Stimulated activated CD4-positive, alpha-beta T cell treated with anti-CD3 and anti-CD28 coated beads, Interleukin-2, amount 100 ng/mL, for 4 hours (primary cell): Measurements from ENCODE around the gene GNG4.
A peak's percentile ranks its signal among the peaks of the same experiment; 100 is the strongest.
"Not testable (repeated sequence)": the region's sequence is repeated elsewhere in the genome, so short reads cannot be mapped to it uniquely, and the experiment has no call there.

Experiments
- DNase-seq: peaks from one replicate; pipeline ENCODE4 v3.0.0-alpha.2; 2020; ENCODE audit warnings: low read depth

GNG4 gene

DNA sequence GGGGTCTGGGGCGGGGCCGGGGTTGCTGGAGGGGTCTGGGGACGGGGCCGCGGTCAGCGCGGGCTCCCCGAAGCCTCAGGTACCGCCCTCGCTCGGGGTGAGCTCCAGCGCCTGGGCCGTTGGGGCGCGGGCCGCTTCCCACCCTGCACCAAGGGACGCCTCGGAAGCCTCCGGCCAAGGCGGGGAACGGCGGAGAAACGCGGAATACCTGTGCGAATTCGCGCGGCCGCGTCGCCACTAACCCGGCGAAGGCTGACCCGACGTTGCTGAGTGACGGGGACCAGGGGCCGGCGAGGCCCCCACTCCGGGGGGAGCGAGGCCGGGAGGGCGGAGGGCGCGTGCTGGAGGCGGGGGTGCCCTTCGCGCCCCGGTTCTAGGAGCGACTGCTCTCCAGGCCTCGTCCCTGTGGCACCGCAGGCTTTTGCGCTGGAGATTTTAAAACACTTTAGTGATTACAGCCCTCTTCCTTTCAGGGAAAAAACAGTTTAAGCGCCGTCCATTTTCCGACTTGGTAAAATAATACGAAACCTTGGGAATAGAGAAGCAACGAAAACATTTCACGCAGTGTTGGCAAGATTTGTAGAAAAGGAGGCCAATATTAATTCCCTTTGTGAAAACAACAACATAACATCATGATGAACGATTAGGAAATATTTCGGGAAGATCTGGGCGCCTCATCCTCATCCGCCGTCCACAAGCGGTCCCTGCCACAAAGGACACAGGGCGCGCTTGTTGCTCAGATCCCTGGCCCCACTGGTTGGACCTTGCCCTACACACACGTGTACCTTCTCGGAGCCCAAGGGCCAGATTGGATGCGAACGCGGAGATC, 971 bp upstream of the GNG4 start:
- DNase-seq, result no peak

DNA sequence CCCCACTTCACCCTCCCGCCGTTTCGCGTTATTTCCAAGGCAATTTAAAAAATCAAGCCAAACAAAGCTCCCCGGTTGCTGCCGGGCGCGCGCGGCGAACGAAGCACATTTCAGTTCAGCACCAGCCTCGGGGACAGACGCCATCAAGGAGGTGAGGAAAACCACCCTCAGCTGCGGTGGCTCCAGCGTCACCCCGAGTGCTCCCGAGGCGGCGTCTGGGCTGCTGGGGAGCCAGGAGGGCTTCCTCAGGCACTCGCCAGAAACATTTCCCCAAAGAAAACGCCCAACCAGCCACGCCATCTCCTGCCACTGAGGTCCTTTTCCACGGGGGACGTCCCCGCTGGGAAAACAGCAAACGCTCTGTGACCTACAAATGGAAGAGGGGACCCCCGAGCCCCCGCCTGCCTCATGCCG, 623 bp downstream of the GNG4 start:
- DNase-seq, result peak; percentile 26

DNA sequence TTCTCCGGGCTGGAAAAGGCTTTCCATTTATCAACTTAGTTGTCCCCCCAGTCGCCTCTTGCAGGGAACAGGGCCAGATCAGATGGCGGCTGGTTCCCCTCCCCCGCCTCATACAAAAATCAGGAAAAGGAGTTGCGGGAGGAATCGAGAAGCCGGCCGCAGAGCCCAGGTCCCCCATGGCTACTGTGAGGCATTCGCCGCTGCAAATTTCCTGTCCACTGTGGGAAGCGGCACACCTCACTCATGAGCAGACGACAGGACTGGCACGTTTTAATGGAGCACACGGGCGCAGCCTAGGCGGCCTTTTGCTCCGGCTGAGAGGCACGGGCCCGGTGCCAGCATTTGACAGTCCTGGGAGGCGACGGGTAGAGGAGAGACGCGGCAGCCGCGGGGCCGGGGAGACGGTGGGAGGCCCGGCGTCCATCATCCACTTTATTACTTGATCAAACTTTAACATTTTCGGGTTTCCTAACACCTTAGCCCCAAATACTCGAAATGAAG, 1.1 kb downstream of the GNG4 start:
- no peak for DNase-seq

DNA sequence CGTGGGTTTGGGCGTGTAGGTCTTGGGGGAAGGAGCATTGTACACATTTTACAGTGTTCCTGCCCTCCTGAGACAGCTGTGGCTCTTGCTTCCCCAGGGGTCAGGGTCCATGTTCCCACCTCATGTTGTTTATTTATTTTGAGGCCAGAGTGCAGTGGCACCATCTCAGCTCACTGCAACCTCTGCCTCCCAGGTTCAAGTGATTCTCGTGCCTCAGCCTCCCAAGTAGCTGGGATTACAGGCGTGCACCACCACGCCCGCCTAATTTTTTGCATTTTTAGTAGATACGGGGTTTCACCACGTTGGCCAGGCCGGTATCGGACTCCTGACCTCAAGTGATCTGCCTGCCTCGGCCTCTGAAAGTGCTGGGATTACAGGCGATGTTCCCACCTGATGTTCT, 2.0 kb downstream of the GNG4 start:
- not testable (repeated sequence) for DNase-seq

DNA sequence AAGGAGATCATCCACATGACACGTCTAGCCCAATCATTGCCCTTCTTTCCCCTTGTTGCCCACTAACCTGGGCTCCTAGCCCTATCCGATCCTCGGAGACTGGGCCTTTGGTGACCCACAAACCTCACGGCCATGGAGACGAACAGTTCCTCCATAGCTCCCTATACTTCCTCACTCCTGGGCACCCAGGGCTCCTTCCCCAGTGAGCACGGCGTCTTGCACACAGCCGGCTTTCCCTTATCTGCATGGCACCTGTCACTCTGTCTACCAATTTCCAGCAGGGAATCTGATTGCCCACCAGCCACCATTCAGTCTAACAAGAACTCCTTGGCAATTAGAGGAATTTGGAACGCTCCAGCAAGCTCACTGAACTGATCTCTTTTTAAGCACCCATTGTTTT, 3.1 kb downstream of the GNG4 start:
- no peak for DNase-seq

DNA sequence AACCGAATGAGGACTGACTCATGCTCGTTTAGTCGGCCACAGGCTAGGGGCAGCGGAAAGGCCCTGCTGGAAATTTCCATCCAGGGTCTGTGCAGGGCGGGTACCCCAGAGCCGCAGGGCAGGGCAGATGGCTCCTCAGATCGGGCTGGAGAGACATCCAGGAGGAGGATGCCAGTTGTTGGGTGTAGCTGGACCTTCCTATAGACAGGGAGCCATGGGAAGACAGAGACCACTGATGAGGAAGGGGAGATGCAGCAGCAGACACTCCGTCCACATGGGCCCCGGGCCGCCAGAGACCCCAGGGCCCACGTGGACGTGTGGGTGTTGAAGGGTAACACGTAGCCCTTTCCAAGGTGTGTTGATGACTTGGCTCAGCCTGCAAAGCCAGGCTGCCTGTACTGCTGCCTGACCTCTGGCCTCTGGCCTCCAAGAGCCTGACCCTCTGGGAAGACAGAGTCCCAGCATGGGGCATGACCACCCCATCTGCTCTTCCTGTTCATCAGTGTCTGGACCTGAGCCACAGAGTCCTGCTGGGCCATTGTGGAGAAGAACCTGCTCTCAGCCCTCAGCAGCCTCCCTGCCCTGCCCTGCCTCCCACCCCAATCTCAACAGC, 4.8 kb downstream of the GNG4 start:
- no peak for DNase-seq

DNA sequence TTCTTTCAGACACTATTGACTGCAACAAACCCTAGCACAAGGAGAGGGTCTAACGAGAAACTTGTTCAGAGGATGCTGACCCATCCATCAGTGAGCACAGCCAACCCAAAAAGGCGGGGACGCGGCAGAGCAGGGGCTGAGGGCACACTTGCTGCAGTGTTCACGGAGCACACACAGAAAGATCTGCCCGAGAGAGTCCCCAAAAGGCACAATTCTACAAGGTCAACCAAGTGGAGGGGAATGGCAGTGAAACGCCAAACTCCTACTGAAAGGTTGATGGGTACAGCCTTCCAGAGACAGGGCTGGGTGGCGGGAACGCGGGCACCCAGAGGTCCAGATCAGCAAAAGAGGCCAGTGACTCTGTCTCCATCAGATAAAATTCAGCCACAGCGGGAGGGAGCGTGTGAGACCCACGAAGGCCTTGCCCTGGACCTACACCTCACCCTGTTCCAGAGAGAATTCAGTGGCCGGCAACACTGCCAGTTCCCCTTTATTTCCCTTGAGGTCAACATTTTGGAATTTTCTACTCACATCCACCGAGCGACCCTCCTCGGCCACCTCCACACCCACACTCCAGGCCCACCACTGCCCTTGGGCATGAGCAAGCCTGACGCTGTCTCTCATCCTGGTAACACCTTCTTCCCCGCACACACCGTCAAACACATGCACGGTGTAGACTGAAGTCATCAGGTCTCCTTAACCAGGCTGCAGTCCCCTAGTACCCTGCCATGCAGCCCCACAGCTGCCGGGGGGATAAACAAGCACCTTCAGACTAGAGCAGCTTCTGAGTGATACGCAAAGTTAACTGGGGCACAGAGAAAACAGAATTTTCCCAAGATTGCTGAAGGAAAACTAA, 5.5 kb downstream of the GNG4 start:
- DNase-seq, result no peak

DNA sequence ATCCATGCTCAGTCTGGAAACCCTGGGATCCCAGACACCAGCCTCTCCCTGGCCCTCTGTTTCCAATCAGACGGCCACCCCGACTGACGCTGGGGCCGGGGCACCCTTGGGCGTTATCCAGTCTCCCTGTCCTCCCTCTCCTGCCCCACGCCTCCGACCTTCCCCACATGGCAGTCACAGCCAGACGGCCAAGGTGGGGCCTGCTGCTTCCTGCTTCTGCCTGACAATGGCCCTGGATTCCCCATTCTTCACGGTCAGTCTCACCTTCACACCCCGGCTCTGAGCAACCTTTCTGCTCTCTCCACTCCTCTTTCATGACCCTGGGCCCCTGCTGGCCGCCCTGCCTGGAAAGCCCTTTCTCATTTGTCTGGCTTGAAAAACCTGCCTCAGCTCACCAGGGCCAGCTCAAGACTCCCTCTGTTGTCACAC, 6.6 kb downstream of the GNG4 start:
- DNase-seq, result no peak

DNA sequence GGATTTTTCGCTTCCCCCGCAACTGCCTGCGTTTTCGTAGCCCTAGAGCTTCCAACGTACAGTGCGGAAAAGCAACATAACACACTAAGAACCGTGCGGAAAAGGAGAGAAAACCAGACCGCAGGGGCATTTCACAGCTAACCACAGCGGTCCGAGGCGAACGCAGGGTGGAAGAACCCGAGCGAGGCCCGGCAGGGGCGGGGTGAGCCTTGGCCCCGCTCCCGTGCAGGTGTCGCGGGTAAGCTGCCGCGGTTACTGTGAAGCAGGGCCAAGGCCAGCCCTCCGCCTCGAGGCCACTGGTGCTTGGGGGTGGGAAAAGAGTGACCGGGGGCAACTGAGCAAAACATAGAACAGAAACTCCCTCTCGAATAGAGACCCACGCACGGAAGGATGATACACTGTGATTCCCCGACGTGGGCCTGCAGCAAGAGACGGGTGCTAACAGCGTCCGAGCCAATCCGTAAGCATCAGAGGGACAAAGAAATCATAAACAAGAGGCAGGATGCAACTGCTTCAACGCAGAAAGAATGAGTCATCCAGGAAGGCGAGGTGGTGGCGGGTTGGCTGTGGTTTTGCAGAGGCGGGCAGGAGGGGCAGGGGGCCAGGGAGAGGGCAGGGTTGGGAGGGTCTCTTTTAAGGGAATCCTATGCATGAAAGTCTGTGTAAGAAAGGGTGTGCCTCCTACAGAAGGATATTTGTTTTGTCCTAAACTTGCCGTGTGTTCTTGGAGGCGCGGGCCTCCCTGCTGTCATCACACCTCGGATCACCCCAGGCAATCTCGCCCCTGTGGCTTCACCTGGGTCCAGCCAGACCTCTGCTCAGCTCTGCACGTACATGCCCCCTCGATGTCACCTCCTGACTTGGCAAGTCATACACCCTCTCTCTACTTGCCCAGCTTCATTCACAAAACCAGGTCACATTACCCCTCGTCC, 7.3 kb downstream of the GNG4 start:
- peak; percentile 45 for DNase-seq

DNA sequence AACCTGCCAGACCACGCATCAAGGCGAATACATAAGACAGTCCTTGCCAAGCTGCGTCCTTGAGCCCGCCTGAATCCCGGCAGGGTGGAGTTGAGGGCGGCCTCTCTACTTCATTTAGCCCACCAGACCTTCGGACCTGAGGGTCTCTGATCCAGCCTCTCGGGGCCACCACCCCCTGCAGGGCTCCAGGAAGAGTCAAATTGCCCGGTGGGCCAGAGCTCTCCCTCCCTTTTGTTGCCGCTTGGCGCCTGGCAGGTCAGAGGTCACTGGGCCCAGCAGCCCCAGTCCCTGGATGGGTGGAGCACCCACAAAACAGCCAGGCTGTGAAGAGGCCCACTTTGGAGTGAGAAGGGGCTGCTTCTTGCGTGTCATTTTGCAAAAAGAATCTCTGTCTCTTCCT, 9.0 kb downstream of the GNG4 start:
- DNase-seq, result no peak

DNA sequence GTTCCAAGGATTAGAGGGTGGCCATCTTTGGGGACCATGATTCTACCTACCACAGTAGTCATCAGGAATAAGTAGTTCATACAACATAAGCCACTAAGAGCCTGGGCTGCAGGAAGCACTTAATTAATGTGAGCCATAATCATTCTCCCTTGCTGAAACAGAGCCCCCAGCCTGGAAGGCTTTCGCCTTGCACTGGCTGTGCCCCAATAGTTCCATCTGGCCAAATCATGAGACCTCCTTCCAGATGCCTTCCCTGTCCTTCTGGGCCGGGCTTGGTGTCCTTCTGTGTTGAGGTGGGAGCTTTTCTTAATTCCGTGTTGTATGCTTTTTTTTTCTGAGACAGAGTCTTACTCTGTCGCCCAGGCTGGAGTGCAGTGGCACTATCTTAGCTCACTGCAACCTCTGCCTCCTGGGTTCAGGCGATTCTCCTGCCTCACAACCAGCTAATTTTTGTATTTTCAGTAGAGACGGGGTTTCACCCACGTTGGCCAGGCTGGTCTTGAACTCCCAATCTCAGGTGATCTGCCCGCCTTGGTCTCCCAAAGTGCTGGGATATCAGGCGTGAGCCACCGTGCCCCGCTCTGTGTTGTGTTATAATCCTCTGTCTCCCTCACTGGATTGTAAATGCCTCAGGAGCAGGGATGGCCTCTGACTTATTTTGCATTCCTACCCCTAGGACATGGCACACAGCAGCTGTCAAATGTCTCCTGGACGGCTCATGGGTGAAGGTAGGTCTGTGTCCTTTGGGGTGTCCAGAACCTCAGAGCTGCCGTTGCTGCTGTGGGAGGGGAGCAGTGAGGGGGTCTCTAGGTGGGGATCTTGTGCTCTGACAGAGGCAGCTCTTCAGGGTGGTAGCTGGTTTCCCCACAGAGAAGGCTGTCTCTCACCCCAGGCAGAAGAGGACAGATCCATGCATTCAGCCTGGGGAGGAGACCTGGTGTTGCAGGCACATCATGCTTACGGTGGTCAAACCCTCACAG, 10.1 kb downstream of the GNG4 start:
- DNase-seq, result no peak

DNA sequence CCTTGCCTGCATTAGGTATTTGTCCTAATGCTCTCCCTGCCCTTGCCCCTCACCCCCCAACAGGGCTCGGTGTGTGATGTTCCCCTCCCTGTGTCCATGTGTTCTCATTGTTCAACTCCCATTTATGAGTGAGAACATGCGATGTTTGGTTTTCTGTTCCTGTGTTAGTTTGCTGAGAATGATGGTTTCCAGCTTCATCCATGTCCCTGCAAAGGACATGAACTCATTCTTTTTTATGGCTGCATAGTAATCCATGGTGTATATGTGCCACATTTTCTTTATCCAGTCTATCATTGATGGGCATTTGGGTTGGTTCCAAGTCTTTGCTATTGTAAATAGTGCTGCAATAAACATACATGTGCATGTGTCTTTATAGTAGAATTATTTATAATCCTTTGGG, 11.0 kb downstream of the GNG4 start:
- not testable (repeated sequence) for DNase-seq

DNA sequence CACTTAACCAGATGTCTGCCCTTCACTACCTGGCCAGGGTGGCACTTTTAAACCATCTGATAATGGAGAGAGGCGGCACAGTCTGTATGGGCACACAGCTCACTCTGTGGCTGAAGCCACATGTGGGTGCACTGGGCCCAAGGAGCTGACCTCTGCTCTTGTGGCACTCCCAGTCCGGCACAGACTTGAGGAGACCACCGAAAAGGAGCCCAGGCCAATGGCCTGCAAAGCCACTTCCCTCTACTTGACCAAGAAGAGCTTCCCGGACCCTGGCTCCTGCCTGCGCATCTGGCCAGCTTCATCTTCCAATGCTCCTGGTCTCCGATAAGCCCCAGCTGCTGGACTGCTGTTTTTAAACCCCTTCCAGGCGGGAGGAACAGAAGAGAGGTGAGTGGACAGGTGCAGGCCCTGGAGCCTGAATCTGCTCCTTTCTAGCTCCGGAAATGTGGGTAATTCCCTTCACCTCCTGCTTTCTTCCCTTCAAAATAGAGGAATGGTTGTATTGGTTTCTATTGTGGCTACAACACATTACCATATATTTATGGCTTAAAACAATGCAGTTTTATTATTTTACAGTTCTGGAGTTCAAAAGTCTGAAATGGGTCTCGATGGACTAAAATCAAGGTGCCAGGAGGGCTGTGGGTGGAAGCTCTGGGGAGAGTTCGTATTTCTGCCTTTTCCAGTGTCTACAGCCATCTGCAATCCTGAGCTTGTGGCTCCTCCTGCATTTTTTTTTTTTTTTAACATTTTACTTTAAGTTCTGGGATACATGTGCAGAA, 11.6 kb downstream of the GNG4 start:
- no peak for DNase-seq

DNA sequence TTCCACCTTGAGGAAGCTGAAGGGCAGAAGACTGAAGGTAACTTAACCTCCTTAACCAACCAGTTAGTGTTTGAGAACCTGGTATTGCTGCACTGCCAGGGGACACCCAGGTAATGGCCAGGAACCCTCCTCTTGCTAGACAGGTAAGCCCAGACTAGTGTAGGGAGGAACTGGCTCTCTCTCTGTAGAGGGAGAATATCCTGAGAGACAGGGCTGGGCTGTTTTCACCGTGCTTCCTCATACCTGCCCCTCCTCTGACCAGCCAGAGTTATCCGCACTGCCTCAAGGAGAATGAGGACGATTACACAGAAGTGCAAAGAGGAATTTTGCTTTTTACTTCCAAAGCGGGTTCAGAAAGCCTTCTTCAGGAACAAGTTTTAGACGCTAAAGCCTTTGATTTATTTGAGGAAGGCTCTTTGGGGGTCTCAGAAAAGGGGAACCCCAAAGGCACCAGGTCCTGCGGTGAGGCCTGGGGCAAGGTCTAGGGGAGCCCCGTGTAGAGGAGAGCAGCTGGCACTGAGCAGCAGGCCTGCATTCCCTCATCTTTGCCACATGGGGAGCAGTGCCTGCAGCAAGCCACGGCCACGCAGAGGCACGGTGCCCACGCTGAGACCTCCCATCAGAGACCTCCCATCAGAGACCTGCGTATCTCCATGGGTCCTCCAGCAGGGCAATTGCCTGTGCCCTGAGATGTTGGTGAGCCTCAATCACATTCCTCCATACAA, 13.5 kb downstream of the GNG4 start:
- DNase-seq, result no peak

DNA sequence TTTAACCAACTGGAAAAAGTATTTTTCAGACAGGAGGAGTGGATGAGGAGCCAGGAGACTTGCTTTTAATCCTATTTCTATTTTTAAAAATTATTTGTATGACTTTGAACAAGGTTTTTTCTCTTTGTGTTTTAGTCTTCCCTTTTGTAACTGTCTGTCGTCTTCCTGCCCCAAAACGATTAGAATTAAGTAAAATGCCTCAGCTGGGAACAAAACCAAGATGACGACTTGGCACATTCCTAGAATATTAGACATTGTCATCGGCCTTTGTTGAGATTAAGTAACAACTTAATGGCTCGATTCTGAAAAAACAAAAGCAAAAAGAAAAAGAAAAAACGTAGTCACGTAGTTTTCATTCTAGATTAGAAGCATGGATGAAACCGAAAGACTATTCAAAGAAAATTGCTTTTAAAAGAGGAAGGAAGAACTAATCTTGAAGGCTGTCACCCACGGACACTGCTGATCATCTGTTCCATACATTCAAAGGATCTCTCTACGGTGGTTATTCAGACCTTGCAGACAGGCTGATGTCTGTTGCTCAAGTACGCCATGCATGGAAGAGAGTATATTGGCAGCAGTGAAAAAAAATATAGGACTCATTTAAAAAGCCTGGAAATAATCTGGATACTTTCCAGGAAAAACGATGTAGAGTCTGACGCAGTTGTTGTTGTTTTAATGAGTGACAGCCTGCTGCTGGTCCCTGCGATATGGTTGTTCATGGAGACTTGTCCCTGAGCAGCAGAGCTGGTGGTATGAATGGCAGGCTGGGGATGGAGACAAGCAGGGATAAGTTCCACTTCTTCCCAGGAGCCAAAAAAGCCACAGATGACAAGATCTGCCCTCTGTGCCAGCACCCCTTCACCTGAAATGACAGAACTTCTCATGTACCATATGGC, 16.8 kb downstream of the GNG4 start:
- DNase-seq, result no peak

DNA sequence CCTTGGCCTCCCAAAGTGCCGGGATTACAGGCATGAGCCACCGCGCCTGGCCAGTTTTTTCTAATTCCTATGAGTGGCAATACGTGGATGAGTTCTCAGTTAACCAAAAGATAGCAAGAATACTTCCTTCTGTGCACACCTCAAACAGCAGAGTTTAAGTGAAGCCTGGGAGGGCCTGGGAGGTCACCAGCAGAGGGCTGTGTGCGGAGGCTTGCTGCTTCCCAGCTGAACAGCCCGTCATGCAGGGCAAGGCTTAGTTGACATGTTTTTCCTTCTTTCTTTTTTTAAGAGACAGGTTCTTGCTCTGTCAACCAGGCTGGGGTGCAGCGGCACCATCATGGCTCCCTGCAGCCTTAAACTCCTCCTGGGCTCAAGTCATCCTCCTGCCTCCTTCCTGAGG, 17.8 kb downstream of the GNG4 start:
- no peak for DNase-seq

DNA sequence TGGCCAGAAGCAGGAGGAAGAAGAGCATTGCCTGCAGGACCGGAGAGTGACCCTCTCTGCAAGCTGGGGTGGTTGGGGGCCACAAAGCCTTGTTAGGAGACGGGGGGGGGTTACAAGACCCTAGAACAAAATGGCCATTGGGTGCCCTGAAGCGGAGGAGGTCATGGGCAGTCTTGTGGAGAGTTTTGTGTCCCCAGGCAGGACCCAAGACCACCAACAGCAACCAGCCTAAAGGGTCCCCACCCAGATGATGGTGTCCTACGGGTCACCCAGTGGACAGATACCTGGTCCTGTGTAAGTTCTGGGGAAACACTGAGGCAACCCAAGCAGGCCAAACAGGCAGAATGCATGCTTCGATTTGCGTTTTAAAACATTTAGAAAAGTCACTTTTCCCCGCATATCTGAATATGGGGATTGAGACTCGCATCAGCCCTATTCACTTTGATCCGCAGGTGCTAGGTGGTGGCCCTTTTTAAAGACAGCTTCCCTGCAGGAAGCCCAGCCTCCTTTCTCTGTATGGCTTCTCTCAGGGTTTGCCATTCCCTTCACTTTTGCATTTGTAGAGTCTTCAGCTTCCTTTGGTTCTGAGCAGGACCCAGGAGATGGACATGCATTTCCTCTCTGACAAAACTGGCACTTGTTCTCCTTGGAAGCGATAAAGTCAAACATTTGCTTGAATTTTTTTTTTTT, 21.1 kb downstream of the GNG4 start:
- no peak for DNase-seq
